NB4 (cell line): ENCODE data around the gene SEZ6L.

Source experiments
- CTCF ChIP-seq: IDR thresholded peaks from one replicate; pipeline ENCODE4 v1.5.1; 2012; ENCODE audit warnings: low read depth, low read length
- MAX ChIP-seq: IDR thresholded peaks from 2 replicates; pipeline ENCODE4 v1.6.1; 2011; ENCODE audit warnings: low read depth, low read length
- POLR2A ChIP-seq: IDR thresholded peaks from 2 replicates; pipeline ENCODE4 v1.6.1; 2011; ENCODE audit warnings: mild to moderate bottlenecking; ENCODE audit not compliant: insufficient read length; ENCODE audit errors: extremely low read depth

- TF ChIP-seq CTCF (no peak), POLR2A (no peak), MAX (no peak)
These were observed 211.0 kb downstream of the SEZ6L start for GRCh38 chr22:26380072-26380830.
